Mucosa of rectum (tissue), 2 donors: ENCODE measurements around the gene NELFB.

Experiments
- H3K27ac ChIP-seq, 2 donors: one replicate each; pipeline ENCODE4 v1.7.0; 2013; ENCODE audit warnings: inconsistent platforms in 2 of 2, low read depth in 2 of 2, low read length in 2 of 2
- H3K27me3 ChIP-seq, 2 donors: one replicate each; pipeline ENCODE4 v1.7.0; 2013; ENCODE audit warnings: low read length in 2 of 2; ENCODE audit not compliant: control insufficient read depth in 2 of 2, insufficient read depth in 2 of 2
- H3K36me3 ChIP-seq, 2 donors: one replicate each; pipeline ENCODE4 v1.7.0; 2013; ENCODE audit warnings: low read length in 2 of 2; ENCODE audit not compliant: control insufficient read depth in 2 of 2, insufficient read depth in 2 of 2
- H3K4me1 ChIP-seq, 2 donors: one replicate each; pipeline ENCODE4 v1.7.0; 2013; ENCODE audit warnings: low read length in 2 of 2, mild to moderate bottlenecking in 1 of 2; ENCODE audit not compliant: control insufficient read depth in 2 of 2, insufficient read depth in 2 of 2
- H3K4me3 ChIP-seq, 2 donors: one replicate each; pipeline ENCODE4 v1.7.0; 2013; ENCODE audit warnings: low read length in 2 of 2
- H3K9ac ChIP-seq, 2 donors: one replicate each; pipeline ENCODE4 v1.7.0; 2013; ENCODE audit warnings: low read length in 2 of 2, low read depth in 1 of 2, mild to moderate bottlenecking in 1 of 2
- H3K9me3 ChIP-seq, 2 donors: one replicate each; pipeline ENCODE4 v1.7.0; 2013; ENCODE audit warnings: low read length in 2 of 2; ENCODE audit not compliant: control insufficient read depth in 2 of 2
- donor health status: healthy.
- donor health status: Normal muscosa, but diverticular disease.

The NELFB gene

DNA sequence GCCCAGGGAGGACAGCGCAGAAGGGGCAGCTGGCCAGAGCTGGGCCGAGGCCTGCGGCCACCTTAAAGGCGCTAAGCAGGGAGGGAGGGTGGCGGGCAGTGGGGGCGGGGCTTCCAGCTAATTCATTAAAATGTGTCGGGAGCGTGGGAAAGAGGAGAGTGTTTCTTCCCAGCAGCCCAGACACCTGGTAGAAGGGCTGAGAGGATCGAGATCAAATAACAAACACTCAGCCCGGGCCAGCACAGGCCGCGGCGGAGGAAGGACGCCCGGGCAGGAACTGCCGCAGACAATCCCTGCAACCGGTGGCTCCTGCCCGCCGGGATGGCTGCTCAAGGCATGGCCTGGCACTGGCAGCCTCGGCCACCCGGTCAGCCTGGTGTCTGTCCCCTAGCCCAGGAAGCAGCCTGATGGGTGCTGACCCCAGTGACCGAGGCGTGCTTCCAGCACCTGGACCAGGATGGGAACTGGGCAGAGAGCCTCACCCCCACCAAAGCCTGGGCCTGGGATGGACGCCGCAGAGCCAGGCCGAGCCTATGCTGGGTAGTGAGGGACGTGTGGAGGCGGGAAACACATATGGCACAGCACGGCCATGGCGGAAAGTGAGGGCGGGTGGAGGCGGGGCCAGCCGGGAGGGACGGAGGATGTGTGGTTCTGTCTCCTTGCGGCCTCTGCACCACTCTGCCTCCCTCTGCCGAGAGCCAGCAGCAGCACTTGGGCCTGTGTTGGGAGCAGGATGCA lies 50.1 kb downstream of the NELFB start:
- Histone ChIP-seq H3K4me1 (peaks cover 54 to 56% of the 10 kb centered on the region in 2 donors), H3K4me3 (peak overlapping the region; percentile 69 to 73), H3K9me3 (no peaks in the 10 kb centered on the region), H3K27me3 (no peaks in the 10 kb centered on the region), H3K9ac (peak overlapping the region; percentile 84 to 91), H3K36me3 (no peaks in the 10 kb centered on the region), H3K27ac (peak overlapping the region; percentile 93 to 98)

DNA sequence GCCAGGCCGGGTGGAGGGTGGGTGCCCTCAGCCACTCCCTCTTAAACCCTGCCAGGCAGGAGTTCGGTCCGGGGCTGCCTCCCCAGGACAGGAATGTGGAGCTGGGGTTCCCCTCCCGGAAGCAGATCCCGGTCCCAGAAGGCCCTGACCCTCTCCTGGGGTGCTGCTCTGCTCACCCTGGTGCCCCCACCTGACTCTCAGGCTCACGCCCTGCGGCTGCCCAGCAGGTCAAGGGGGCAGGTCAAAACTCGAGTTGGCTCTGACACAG lies 50.6 kb downstream of the NELFB start:
- H3K9ac ChIP-seq, result peak overlapping the region; percentile 84 to 91
- peaks cover 56 to 61% of the 10 kb centered on the region in 2 donors for H3K4me1 ChIP-seq
- H3K4me3 ChIP-seq, result peak overlapping the region; percentile 69 to 73
- no peaks in the 10 kb centered on the region for H3K36me3 ChIP-seq
- H3K27me3 ChIP-seq, result no peaks in the 10 kb centered on the region
- H3K9me3 ChIP-seq, result no peaks in the 10 kb centered on the region
- H3K27ac ChIP-seq, result peak overlapping the region; percentile 93 to 98

DNA sequence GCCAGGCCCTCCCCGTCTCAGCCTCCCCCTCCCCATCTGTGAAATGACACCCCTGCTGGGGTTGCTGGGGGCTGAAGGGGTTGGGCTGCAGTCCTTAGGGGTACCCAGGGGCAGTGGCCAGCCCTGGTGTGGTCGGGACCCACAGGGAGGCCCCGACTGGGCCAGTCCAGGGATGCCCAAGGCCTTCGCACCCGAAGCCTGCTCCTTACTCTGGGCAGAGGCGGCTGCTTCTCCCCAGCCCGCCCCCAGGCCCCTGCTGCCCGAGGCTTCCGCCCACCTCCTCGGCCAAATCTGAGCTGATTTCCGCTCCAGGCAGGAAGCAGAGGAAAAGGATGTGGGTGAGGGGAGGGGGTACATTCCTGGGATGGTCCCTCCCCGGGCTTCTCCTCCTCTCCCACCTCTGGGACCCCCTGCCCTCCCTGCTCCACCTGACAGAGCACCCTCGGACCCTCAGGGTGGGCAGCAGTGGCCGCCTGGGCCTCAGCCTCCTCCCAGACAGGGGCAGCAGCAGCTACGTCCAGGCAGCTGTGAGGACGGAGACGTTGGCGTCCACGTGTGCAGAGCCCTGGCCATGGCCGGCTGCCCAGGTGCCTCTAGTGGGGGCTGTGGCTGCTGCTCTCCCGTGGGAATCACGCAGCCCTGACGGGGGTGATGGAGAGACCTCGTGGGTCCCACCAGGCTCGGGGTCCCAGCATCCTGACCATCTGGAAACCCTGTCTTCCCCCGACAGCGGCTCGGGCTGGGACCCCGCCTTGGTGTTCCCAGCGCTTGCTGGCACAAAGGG lies 51.1 kb downstream of the NELFB start:
- H3K9ac ChIP-seq, result peak overlapping the region; percentile 84 to 91

DNA sequence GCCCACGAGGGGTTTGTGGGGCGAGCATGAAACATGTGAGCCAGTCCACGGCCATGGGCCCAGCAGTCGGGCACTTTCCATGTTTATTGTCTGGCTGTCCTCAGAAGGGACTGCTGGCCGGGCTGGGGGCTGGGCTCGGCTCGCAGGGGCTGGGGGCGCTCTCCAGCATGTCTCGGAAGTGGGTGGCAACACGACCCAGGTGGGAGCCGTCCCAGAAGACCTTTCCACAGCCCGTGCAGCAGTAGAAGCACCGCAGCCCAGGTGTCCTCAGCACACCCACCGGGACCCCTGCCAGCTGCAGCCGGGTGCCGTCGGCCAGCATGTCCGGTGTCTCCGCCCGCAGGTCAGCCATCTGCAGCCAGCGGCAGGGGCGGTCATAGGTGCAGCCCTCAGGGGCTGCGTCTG lies 51.7 kb downstream of the NELFB start:
- no peaks in the 10 kb centered on the region for H3K27me3 ChIP-seq

More for the DNA sequence above, 51.1 kb downstream of the NELFB start:
- peak overlapping the region; percentile 69 to 73 for H3K4me3 ChIP-seq
- H3K27me3 ChIP-seq, result no peaks in the 10 kb centered on the region
- peaks cover 61 to 66% of the 10 kb centered on the region in 2 donors for H3K4me1 ChIP-seq
- H3K36me3 ChIP-seq, result no peaks in the 10 kb centered on the region
- no peaks in the 10 kb centered on the region for H3K9me3 ChIP-seq
- peak overlapping the region; percentile 93 to 98 for H3K27ac ChIP-seq

DNA sequence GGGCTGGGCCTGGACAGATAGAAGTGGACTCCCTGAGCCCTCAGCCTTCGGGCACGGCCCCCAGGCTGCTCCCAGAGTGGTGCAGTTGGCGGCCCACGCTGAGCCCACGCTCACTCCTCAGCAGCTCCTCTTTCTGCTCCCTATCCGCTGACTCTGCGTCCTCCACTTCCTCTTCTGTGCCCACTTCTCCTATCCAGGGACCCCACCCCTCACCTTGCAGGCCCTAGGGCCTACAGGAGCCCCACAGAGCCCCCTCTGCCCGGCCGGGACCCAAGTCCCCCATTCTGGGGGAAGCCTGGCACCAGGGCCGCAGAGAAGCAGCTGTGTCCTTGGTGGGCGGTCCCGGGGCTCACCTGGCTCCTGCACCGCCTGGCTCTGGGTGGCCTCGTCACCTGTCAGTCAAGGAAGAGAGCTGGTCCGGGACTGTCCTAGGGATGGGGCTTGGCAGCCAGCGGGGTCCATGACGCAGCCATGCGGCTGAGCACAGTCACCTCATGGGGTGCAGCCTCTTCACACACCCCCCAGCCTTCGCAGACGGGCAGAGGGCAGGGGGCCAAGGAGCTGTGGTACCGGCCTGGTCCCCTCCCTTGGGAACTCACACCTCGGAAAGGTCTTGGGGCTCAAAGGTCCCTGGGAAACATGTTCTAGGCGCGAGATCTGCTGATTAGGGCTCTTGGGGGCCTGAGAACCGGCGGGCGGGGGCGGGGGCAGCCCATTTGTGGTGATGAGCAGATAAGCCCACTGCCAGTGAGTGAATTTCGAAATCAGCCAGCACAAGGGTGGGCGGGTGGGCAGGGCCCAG lies 52.3 kb downstream of the NELFB start:
- peak overlapping the region; percentile 52 to 57 for H3K4me3 ChIP-seq
- H3K27me3 ChIP-seq, result no peaks in the 10 kb centered on the region
- peaks cover 66 to 75% of the 10 kb centered on the region in 2 donors for H3K4me1 ChIP-seq
- H3K9ac ChIP-seq, result peak overlapping the region; percentile 32 to 91
- H3K9me3 ChIP-seq, result no peaks in the 10 kb centered on the region
- H3K27ac ChIP-seq, result peak overlapping the region; percentile 23 to 31
- no peaks in the 10 kb centered on the region for H3K36me3 ChIP-seq

More for the DNA sequence above, 51.7 kb downstream of the NELFB start:
- Histone ChIP-seq H3K4me1 (peaks cover 63 to 69% of the 10 kb centered on the region in 2 donors), H3K9me3 (no peaks in the 10 kb centered on the region), H3K9ac (peak overlapping the region; percentile 32 to 91), H3K27ac (peak overlapping the region; percentile 93 to 98), H3K36me3 (no peaks in the 10 kb centered on the region), H3K4me3 (peak overlapping the region; percentile 52 to 57)

DNA sequence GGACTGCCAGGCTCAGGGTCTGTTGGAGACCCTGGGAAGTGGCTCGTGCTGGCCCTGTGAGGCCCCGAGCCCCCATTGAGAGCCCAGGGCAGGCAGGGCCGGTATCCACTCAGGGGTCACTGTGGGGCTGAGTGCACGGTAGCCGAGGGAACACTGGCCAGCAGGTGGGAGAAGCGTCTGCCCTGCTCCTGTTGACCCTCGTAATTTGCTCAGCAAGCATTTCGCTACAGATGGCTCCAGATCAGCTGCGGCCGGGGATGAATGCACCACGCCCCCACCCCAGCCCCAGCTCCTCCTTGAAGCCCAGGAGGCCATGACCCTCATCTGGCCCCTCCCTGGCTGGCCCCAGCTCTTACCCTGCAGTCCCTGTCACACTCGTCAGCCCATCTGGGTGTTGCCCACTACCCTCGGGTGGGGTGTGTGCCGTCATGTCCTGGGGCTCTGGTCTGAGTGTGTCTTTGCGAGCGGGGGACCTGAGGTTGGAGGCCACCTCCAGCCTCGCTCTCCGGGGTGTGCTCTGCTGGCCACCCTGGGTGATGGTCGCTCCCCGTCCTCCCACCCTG lies 53.0 kb downstream of the NELFB start:
- Histone ChIP-seq H3K4me1 (peaks cover 60 to 73% of the 10 kb centered on the region in 2 donors), H3K36me3 (no peaks in the 10 kb centered on the region), H3K27me3 (no peaks in the 10 kb centered on the region), H3K27ac (no peak overlapping the region), H3K9ac (no peak overlapping the region), H3K4me3 (no peak overlapping the region), H3K9me3 (no peaks in the 10 kb centered on the region)

DNA sequence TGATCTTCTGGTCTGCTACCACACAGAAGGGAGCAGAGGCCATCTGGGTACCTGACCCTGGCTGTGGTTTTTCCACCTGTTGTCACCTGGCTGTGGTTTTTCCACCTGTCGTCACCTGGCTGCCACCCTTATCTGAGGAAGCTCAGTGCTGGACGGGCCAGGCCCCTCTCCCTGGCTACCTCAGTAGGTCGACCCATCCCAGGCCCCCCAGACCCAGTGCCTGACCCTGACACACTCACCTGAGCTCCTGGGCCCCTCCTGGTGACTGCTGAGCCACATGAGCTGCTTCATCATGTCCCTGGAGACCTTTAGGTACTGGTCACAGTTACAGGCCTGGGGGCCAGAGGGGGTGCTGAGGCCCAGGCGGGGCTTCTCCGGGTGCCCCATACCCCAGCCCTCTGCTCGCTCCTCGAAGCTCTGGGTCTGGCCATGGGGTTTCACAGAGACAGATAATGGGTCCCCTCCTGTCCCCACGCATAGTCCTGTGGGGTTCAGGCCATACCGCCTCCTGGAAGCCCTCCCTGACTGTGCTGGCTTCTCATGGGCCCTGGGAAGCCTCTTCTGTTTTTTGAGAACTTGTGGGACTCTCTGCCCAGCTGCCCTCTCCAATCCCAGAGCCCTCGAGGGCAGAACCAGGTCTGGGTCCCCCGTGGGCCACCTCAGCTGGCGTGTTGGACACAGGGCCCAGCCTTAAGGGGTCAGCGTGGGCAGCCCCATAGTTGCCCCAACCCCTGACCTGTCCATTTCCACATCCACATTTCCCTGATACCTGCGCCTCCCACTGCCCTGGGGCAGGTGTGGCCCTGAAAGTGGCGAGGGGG lies 54.5 kb downstream of the NELFB start:
- no peak overlapping the region for H3K9ac ChIP-seq
- H3K4me1 ChIP-seq, result peaks cover 46 to 58% of the 10 kb centered on the region in 2 donors
- H3K4me3 ChIP-seq, result no peak overlapping the region
- H3K9me3 ChIP-seq, result no peaks in the 10 kb centered on the region
- H3K36me3 ChIP-seq, result no peaks in the 10 kb centered on the region
- H3K27ac ChIP-seq, result peak overlapping the region; percentile 92 to 93
- no peaks in the 10 kb centered on the region for H3K27me3 ChIP-seq

DNA sequence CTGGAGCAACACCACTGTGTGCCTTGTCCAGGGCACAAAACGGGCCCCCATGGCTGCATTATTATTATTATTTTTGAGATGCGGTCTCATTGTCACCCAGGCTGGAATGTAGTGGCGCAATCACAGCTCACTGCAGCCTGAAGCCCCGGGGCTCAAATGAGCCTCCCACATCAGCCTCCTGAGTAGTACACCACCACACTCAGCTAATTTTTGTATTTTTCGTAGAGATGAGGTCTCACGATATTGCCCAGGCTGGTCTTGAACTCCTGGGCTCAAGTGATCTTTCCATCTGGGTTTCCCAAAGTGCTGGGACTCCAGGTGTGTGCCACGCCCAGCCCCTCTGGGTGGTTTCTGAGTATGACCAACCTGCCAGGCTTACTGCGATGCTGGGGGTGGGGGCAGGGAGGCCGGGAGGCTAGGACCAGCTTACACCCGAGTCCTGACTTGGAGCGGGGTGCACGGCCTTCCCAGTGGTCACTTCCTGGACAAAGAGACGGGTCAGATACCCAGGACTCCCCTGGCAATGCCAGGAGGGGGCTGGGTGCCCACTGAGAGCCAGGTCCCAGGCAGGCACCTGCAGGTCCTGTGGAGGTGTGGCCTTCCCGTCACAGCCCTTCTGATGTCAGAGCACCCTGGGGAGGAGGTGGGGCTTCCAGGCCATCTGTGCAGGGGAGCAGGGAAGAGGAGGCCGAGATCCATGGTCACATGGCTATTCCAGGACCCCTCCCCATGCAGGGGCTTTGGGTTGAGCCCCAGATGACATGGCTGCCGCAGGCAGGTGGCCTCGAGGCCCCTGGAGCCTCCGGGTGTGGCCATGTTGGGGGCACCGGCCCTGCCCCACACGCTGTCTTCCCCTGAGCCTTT lies 55.3 kb downstream of the NELFB start:
- peak overlapping the region; percentile 56 to 79 for H3K9ac ChIP-seq
- no peaks in the 10 kb centered on the region for H3K36me3 ChIP-seq
- no peaks in the 10 kb centered on the region for H3K27me3 ChIP-seq
- peak overlapping the region; percentile 7 to 37 for H3K4me3 ChIP-seq
- H3K9me3 ChIP-seq, result no peaks in the 10 kb centered on the region
- H3K27ac ChIP-seq, result peak overlapping the region; percentile 92 to 93
- H3K4me1 ChIP-seq, result peaks cover 39 to 51% of the 10 kb centered on the region in 2 donors
